HG03103 (cell line): ENCODE data around the gene TENM4.

Source experiments
- ATAC-seq: cut with Tn5 transposase; IDR thresholded peaks from one replicate; pipeline ENCODE4 v1.9.1; 2021; ENCODE audit warnings: low read depth; ENCODE audit not compliant: unreplicated experiment

The TENM4 gene

DNA sequence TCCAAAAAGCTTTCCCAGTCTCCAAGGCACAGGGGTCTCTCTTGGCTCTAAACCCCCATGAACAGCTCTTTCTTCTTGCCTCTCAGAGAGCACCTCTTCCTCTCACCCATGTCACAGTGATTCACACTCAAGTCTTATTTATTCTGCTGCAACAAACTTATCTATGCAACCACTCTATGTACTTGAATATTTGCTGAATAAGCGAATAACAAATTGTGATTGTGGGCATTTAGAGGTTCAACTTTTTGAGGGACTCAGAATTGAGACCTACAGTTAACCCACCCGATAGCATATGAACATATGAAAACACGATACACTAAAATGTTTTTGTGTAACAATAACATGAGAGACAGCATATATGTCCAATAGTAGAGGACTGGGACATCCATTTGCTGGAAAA, 729.1 kb downstream of the TENM4 start:
- no peak for ATAC-seq

DNA sequence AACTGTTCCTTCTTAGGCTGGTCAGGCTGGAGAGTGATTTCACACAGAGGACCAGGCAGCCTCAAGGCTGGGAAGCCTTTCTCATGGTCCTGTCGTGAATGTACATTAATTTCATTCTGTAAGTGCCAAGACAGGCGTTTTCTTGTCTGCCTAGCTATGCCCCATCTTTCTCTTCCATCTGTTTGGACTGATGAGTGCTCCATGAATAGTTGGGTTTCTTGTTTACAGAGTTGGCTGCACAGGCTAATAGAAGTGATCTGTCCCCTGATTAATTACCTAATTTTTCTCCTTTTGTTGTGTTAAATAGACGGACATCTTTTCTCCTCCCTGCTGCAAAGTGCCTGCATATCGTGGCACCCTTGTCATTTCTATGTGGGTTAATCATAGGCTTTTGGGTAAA, 730.4 kb downstream of the TENM4 start:
- ATAC-seq, result no peak

DNA sequence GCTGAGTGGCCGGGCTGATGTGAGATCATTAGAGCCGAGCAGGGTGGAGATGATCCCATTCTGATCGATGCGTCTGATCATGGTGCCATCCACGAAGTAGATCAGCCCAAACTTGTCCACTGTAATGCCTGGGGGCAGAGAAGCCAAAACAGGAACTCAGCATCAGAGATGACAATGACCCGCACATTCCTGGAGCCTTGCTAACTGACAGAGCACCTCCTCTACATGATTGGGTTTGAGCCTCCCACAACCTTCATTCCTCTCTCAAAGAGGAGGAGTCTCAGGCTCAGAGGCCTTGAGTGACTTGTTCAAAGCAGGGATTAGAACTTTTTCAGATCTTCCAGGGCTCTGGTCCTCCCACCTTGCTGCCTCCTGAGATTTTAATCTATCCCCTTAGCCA, 732.4 kb downstream of the TENM4 start:
- no peak for ATAC-seq

DNA sequence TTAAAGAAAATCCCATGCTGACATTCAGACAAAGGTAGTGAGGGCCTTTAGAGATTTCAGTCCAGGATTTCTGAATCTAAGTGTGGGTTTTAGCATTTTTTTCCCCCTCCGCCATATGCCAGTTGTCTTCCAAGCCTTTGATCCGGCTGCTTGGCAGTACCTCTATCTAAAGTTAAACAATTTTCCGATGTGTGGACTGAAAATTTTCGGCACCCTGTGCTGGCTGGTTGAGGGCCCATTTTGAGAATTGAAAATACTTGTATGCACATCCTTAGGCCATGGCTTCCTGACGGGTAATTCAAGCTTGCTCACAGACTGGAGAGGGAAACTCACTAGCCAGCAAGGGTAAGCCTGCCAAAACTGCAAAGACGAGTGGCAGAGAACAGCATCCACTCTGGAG, 734.3 kb downstream of the TENM4 start:
- no peak for ATAC-seq

DNA sequence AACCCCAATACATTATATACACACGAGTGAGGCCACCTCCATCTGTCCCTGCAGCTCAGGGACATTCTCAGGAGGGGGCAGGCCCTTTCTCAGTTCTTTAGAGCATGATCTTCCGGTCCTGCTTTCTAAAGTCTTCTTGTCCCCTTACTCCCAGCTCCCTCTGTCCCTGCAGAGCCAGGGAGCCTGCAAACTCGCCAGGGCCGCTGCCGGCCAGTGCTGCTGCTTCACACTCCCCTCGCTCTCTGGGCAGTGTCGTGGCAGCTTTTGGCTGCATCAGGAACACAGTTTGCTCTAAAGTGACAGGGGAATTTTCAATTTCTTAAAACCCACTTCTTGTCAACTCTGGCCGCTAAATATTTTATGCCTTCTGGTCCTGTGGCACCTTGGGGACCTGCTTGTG, 736.0 kb downstream of the TENM4 start:
- no peak for ATAC-seq

DNA sequence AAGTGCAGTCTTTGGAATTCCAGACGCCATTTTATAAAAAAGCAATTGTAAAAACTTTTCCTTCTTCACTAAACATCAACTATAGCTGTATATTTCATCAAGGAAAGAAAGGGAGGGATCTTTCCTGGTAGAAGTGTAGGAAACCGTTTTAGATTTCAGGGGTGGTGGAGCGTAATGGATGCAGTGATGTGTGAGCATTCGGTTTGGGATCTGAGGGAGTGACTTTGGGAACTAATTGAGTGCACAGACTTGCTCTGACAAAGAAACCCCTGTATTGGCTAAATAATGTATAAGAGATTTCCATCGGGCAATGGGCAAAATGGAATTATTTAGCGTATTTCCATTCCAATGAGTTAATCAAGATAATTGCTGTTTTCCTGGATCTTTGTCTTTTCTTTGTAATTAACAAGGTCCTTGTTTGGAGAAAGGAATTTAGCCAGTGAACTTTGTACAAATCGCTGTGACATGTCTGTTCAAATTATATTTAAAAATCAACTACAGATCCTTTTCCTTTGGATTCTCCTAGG, 741.2 kb downstream of the TENM4 start:
- ATAC-seq, result no peak

DNA sequence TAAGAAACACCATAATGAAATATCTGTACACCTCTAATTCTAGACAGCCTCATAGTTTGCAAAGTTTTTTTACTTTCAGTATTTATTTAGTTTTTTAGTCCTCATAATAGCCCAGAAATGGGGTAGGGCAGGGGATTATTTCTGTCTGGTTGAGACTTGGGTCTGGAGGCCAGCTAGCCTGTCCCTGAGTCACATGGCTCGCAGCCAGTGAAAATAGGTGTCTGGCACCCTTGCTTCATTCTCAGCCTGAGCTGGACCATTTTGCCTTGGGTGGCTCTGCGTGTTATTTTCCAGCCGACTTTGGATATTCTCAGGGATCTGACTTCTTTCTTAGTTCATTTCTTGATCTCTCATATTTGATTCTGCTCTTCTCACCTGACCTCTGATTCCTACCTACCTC, 742.2 kb downstream of the TENM4 start:
- no peak for ATAC-seq

DNA sequence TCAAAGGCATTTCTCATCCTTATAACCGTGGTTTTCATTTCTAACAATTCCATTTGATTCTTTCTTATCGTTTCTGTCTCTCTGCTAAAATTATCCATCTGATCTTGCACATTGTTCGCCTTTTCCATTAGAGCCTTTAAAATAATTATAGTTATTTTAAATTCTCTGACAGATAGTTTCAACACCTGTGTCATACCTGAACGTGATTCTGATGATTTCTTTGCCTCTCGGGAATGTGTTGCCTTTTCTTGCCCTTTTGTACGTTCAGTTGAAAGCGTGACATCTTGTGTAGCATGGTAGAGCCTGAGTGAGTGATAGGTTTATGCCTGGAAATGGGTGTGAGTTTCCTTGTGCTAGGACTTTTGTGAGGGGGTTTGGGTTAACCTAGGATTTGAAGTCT, 744.7 kb downstream of the TENM4 start:
- ATAC-seq, result no peak

DNA sequence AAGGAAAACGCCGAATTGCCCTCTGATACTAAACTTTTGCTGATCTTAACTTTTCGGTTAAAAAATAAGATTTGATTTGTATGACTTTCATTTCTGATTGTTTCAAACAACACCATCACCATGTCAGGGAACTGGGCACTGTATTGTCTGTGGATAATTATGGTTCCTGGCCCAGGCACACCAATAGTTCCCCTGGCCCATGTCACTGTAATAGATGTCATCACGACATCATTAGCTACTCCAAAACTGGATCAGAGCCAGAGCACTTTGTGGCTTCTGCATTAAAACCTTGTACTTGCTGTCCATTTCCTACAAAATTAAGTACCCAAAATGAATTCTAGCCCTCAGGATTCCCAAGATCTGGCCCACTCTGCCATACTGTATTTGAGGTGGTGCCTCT, 746.7 kb downstream of the TENM4 start:
- no peak for ATAC-seq

DNA sequence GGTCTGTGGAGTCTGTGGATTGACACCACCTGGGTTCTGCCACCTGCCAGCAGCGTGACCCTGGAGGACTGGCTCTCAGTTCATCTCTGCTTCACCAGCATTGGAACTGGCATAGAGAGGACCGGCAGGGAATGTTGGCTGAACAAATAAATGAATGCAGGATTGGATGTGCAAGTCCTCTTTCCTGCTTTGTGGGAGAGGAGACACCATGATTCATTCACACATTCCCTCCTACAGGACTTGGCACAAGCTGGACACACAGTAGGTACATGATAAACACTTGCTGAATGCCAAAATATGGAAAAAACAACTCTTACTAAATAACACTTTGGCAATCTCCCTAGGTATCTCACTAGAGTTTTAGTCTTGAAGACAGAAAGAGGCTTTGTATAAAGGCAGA, 749.6 kb downstream of the TENM4 start:
- ATAC-seq, result no peak

DNA sequence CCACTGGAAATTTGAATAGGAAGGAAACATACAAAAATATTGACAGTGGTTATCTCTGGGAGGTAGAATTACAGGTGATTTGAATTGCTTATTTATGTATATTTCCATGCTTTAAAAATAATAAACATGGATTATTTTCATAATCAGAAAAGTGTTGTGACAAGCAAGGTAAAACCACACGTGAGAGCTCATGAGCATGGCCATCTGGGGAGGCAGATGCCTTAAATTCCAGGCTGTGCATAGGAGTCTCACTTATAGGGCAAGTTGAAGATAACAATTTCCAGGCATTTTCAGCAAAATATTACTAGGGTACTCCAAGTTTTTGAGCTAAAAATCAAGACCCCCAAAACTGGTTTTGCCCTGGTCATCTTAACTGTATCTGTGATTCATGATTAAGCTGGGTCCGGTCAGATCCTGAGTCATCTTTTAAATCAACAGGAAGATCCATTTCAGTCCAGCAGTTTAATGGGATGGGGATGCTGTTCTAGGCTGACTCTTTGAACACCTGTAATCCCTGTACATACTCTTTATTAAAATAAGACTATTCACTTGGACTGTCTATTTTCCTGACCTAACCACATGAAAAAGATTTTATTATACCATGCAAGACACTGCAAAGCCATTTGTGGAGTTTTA, 750.4 kb downstream of the TENM4 start:
- ATAC-seq, result no peak

DNA sequence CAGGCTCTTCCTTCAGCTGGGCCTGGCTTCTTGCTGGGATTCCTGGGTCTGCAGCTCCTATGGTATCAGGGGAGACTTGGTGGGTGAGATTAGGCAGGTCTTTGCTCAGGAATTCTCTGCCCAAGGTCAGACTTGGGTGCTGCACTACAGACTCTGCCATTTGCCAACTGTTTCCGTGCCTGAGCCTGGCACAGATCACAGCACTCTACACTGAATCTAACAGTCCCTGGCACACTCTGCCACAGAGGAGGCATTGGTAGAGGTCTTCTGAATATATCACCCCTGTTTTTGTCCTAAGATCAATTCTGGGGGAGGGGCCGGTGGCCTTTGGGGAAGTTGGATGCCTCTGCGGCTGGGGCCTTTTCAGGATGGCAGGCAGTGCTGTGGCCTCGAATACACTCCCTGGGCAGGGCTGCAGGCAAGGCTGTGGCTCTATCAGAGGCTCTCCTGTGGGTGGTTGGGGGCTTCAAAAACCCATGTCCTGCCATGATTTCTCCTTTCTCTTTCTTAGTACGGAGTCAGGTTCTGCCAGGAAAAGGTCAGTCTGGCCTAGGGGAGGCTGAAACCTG, 751.2 kb downstream of the TENM4 start:
- ATAC-seq, result no peak

DNA sequence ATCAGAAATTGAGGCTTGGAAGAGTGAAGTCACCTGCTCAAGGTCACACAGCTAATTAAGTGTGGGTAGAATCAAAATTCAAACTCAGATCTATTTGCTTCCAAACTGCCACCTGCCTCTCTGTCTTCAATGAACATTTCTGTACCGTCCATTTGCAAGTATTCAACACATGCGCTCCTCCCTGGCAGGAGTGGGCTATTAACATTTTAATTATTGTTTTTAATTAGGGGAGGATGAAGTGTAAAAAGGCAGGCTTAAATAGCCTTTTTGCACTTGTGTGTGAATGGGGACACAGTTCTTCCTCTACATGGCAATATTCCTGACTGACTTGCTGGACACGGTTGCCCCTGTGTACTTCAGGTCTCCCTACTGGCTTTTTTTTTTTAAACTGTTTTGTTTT, 751.7 kb downstream of the TENM4 start:
- no peak for ATAC-seq

DNA sequence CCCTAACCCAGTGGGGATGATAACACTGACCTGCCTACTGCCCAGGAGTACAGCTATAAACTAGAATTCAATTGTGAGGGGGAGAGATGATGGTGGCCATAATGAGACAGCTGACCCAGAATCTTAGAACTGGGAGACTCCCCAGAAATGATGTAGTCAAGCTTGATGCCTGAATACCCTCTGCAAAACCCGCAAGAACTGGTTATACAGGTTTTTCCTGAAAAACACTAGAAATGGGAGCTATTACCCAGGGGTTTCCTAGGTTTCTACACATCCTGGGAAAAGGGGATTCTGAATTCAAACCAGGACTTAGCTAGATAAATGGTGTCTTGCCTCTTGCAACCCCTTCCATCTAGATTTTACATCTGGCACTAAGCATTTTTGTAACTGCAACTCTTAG, 752.4 kb downstream of the TENM4 start:
- ATAC-seq, result no peak

DNA sequence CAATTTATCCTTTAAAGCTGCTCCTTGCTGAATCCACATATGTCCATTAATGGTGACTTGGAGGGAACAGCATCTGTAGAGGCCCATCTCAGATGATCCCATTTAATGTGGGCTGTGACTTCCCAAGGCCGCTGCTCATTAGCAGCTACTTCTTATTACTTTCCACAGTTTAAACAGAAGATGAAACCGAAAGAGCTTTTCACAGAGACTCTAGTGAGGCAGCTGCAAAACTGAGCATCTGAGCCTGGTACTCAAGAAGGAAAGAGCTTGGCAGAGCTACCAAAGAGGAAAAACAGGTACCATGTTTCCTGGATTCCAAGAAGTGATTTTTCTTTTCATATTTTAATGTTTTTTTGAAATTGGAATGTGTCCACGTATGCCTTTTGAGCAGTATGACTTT, 755.7 kb downstream of the TENM4 start:
- ATAC-seq, result no peak

DNA sequence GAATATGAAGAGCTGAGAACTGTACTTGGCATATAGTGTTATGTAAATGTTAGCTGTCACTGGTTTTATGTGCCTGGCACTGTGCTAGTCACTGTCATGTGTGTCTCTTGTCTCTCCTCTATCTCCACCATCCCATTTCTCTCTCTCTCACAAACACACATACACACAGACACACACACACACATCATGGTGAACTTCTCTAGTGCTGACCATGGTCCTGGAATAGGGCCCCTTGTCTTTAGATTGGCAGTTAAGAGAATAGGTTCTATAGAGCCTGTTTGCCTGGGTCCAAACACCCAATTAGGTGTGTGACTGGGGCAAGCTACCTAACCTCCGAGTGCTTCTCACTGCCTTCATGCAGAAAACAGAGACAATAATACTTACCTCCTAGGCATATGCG, 756.5 kb downstream of the TENM4 start:
- ATAC-seq, result no peak

DNA sequence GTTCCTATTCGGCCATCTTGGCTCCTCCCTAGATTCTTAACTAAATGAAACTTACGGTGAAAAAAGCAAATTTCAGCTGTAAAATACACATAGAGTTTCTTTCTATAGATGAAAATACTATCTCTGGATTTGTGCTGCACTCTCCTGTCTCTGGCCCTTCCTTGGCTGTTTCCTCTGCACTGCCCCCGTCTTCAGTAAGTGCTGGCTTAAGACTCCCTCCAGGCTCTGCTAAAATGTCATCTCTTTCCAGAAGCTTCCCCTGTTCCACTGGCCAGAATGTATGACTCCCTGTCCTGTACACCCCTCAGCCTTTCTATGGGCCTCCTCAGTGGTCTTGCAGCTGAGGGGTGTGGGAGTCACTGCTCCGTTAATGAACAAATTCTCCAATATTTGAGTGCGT, 757.1 kb downstream of the TENM4 start:
- ATAC-seq, result no peak

DNA sequence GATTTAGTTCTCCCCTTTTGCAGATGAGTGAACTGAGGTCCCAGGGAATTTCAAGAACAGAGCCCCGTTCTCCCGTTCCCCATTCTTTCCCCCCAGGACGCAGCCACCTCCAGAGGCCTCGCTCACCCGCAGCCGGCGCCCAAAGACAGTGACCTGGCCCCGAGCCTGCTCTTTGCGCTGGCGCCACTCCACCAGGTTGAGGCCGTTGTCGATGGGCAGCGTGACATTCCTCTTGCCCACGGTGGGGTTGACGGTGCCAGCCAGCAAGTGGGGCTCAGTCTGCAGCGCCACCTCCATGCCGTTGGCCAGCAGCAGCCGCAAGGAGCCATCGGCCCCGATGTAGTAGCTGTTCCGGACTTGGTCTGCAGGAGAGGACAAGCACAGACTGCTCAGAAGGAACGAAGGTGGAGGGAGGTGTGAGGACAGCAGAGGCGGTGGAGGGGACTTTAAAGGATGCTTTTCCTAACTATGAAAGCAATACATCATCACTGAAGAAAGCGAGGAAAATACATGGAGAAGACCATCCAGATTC, 764.7 kb downstream of the TENM4 start:
- no peak for ATAC-seq

DNA sequence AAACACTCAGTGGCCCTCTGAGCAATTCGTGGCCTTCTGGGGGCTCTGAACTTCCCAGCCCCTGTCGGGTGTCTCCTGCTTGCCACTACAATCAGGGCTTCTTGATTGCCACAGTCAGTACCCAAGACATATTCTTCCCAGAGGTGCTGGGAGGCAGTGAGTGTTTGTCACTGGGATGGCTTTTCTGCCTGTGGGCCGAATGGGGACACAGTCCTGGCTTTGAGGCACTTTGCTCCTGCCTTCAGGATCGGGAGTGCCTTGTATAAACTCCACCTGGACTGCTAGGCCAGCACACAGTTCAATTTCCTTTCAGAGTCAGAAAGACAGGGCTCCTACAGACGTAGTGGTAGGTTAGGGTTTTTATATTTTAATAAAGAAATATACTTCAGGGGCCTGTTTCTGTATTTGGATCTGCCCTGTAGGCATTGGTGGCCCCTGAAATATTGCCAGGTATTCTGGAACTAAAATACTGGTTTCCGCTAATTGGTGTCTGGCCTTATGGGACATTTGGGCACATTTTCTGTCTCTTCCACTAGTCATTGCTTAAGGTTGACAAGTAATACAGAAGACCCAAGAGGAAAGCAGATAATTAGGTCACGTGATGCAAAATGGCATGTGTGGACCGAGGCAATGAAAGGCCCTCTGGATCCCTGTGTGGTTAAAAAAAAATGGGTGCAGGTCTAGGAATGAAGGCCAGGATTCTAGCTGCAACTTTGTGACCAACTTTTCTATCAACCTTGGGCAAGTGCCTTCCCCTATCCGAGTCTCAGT, 767.8 kb downstream of the TENM4 start:
- ATAC-seq, result no peak

DNA sequence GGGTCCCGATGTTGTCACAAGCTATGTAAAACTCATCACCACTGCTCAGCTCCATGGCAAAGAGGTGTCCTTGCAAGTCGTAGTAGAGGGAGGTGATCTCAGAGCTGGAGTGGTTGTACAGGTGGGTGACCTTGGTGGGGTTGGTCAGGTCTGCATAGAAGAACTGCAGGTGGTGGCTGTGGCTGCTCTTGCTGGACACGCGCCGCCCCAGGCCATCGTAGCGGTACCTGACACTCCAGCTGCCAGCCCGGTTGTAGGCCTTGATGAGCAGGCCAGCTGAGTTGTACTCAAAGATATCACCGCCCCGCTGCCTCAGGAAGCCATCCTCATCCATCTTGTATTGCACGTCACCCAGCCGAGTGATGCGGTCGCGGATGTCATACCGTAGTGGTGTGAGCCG, 771.6 kb downstream of the TENM4 start:
- no peak for ATAC-seq

DNA sequence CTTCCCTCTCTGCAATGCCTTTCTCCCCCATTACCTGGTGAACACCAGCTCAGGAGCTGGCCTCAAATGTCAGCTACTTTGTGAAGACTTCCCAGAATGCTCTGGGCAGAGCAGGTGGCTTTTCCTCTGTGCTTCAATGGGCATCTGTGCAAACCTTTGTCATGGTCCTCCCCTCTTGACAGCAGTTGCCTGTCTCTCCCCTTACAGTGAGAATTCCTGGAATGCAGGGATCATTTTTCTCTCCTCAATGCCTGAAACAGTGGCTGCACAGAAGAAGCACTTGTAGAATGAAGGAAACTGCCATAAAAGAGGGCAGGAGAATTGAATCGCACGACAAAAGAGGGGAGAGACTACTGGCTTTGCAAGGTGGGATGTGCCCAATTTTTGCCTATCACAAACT, 773.4 kb downstream of the TENM4 start:
- ATAC-seq, result no peak

DNA sequence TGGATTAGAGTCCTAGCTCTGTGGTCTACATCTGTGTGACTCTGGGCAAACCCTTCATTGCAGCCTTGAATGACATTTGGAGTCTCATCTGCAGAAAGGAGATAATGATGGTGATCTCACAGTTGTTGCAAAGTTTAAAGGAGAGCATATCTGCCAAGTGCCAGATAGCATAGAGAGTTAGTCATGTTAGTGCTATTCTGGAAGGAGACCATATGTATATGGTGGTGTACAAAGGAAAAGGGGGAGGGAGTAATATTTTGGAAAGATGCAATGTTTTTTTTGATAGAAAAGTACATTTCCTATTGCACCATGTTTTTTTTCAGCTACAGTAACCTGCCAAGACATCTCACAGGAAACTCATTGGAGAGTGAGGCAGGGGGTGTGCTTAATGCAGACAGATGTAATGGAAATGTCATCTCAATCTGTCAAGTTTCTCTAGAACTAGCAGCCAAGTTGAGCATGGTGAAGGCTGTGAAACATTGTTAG, 774.1 kb downstream of the TENM4 start:
- ATAC-seq, result no peak
